Stromal cell of bone marrow (primary cell): ENCODE measurements around the gene SMARCD3.

Experiments
- DNase-seq: peaks from one replicate; pipeline ENCODE4 v3.0.0-alpha.2; 2012; ENCODE audit warnings: low read depth

SMARCD3 gene

GRCh38 chr7:151272405-151272804, 23.9 kb upstream of the SMARCD3 start:
- no peak for DNase-seq

GRCh38 chr7:151271699-151272355, 23.3 kb upstream of the SMARCD3 start:
- DNase-seq = peak; percentile 25

GRCh38 chr7:151269511-151269910, 21.0 kb upstream of the SMARCD3 start:
- DNase-seq = no peak

GRCh38 chr7:151265351-151265931, 16.9 kb upstream of the SMARCD3 start:
- DNase-seq = no peak

- no peak for DNase-seq
Measured at GRCh38 chr7:151264615-151265014, 16.1 kb upstream of the SMARCD3 start.

- no peak for DNase-seq
Measured at GRCh38 chr7:151261529-151261928, 13.0 kb upstream of the SMARCD3 start.

- DNase-seq = no peak
Measured at GRCh38 chr7:151260883-151261282, 12.4 kb upstream of the SMARCD3 start.

- no peak for DNase-seq
Measured at GRCh38 chr7:151260471-151260870, 12.0 kb upstream of the SMARCD3 start.

GRCh38 chr7:151257990-151258389, 9.5 kb upstream of the SMARCD3 start:
- no peak for DNase-seq

GRCh38 chr7:151256410-151257045, 8.0 kb upstream of the SMARCD3 start:
- no peak for DNase-seq

- no peak for DNase-seq
Measured at GRCh38 chr7:151255390-151255789, 6.9 kb upstream of the SMARCD3 start.

GRCh38 chr7:151254851-151255250, 6.4 kb upstream of the SMARCD3 start:
- no peak for DNase-seq

- DNase-seq = no peak
Measured at GRCh38 chr7:151254316-151254715, 5.8 kb upstream of the SMARCD3 start.

- no peak for DNase-seq
Measured at GRCh38 chr7:151252961-151253711, 4.6 kb upstream of the SMARCD3 start.

GRCh38 chr7:151252561-151252835, 4.0 kb upstream of the SMARCD3 start:
- DNase-seq = no peak

GRCh38 chr7:151251689-151252560, 3.4 kb upstream of the SMARCD3 start:
- DNase-seq = peak; percentile 52

GRCh38 chr7:151251328-151251688, 2.8 kb upstream of the SMARCD3 start:
- no peak for DNase-seq

GRCh38 chr7:151250181-151251132, 2.0 kb upstream of the SMARCD3 start:
- DNase-seq = no peak

GRCh38 chr7:151249732-151250072, 1.2 kb upstream of the SMARCD3 start:
- no peak for DNase-seq

- DNase-seq = peak; percentile 36
Measured at GRCh38 chr7:151249034-151249731, 689 bp upstream of the SMARCD3 start.
